Heart left ventricle (tissue), 13 donors: ENCODE measurements around the gene OSR1.

Experiments
- CTCF ChIP-seq, 12 donors: fragments of 200-600 bp; sonication (generic) in 4 of 12; IDR thresholded peaks; one replicate each; pipeline versions ENCODE4 v1.5.0 to v1.8.0; 2018 to 2022; ENCODE audit warnings: antibody characterized with exemption in 12 of 12, mild to moderate bottlenecking in 5 of 12
- POLR2A ChIP-seq, 2 donors: fragments of 450-650 bp; IDR thresholded peaks; one replicate each; pipeline ENCODE4 v1.6.1; 2017; ENCODE audit warnings: antibody characterized with exemption in 2 of 2, mild to moderate bottlenecking in 2 of 2, moderate library complexity in 2 of 2
- donor health status: ischemic (EF 13 %, LVEDD 7.1; RV severe dilation, severe dysfunction).
- donor health status: DM: no; HTN: yes; CAD: no.
- donor health status: DM: no; HTN: no; CAD: no.
- donor health status: ischemic (EF 25% LVEDD 6.9; RV normal size, moderate dysfunction).
- donor health status: ischemic (EF 25% LVEDD 5.7; RV mildly dilated, moderate dysfunction).
- donor health status: ischemic (EF 35%, LVEDD 5.7; RV mildly dilated, moderate dysfunction).
- donor health status: nonischemic (EF 11% LVEDD 7.7; RV severe dilation, severe dysfunction).
- donor health status: DM: yes; HTN: yes; CAD: no.
- donor health status: PGD.
- donor health status: ischemic (EF 29% LVEDD 5.4; RV normal size, mild dysfunction).
- donor health status: nonischemic (EF 23%, LVEDD 6.1; RV moderate dilation, normal function).

DNA sequence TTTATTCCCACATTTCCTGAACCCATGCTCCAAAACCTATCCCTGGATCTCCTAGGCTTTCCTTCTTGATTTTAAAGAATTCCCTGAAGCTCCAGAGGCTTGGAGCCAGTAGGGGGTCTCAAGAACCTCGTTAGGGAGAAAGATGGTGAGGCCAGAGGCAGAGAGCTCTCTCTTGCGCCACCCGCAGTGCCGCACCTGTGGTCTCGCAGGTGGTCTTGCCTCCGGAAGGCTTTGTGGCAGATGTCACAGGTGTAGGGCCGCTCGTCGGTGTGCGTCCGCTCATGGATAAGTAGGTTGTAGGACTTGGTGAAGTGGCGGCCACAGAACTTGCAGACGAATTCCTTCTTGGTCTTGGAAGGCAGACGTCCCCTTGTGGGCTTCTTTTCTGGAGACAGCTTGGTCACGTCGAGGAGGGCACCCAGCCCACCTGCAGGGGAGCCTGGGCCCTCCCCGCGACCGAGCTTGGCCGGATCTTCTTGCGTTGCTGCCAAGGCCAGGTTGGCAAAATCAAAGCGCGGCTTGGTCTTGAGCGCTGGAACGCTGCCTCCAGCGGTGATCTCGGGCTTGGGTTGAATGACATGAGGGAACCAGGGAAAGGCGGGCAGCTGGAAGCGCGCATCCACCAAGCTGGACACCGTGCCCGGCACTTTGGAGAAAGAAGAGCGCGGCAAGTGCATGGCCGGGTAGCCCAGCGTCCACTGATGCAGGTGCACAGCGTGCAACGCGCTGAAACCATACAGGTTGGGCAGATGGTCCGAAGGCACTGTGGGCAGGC is 5.3 kb downstream of the OSR1 start:
- TF ChIP-seq CTCF (IDR thresholded peaks at IDR 0.05) (no peak), POLR2A (IDR thresholded peaks at IDR 0.05) (no peak)
